NB4 (cell line): ENCODE measurements around the gene HOXA4.

ENCODE experiments used
- DNase-seq: peaks from one replicate; pipeline ENCODE4 v3.0.0; 2010; ENCODE audit warnings: low read depth
- H3K4me3 ChIP-seq: one replicate; pipeline ENCODE4 v1.5.1; 2011; ENCODE audit warnings: mild to moderate bottlenecking, low read depth, low read length, moderate library complexity
- CTCF ChIP-seq: IDR thresholded peaks from one replicate; pipeline ENCODE4 v1.5.1; 2012; ENCODE audit warnings: low read depth, low read length
- MAX ChIP-seq: IDR thresholded peaks from 2 replicates; pipeline ENCODE4 v1.6.1; 2011; ENCODE audit warnings: low read depth, low read length
- MYC ChIP-seq: IDR thresholded peaks from 2 replicates; pipeline ENCODE4 v1.6.1; 2011; ENCODE audit warnings: low read depth, low read length
- POLR2A ChIP-seq: IDR thresholded peaks from 2 replicates; pipeline ENCODE4 v1.6.1; 2011; ENCODE audit warnings: mild to moderate bottlenecking; ENCODE audit not compliant: insufficient read length; ENCODE audit errors: extremely low read depth

Gene HOXA4

GRCh38 chr7:27176962-27177794 is 46.6 kb upstream of the HOXA4 start:
- TF ChIP-seq POLR2A: no peak
- no peak for TF ChIP-seq CTCF
- TF ChIP-seq MAX: no peak
- TF ChIP-seq MYC: no peak
- no peak overlapping the region for H3K4me3 ChIP-seq
- no peak for DNase-seq

- H3K4me3 ChIP-seq: no peak overlapping the region
- no peak for DNase-seq
- no peak for TF ChIP-seq MAX
- no peak for TF ChIP-seq CTCF
- TF ChIP-seq POLR2A: no peak
- TF ChIP-seq MYC: no peak
Measured at GRCh38 chr7:27176524-27176845, 45.9 kb upstream of the HOXA4 start.

- DNase-seq: no peak
- no peak overlapping the region for H3K4me3 ChIP-seq
- TF ChIP-seq POLR2A: no peak
- TF ChIP-seq MYC: no peak
- no peak for TF ChIP-seq CTCF
- TF ChIP-seq MAX: no peak
Measured at GRCh38 chr7:27175626-27176523, 45.3 kb upstream of the HOXA4 start.

GRCh38 chr7:27174874-27175625 is 44.5 kb upstream of the HOXA4 start:
- peak; percentile 74 for DNase-seq
- TF ChIP-seq CTCF: no peak
- TF ChIP-seq POLR2A: no peak
- TF ChIP-seq MAX: peak; percentile 42; the same call in 1 of the 2 replicates
- TF ChIP-seq MYC: peak; percentile 42
- H3K4me3 ChIP-seq: no peak overlapping the region

- peak; percentile 67 for DNase-seq
- H3K4me3 ChIP-seq: peak within 1 kb of the TSS; percentile 82
- TF ChIP-seq MAX: no peak
- TF ChIP-seq POLR2A: peak; percentile 40
- no peak for TF ChIP-seq CTCF
Measured at GRCh38 chr7:27173956-27174873, 43.7 kb upstream of the HOXA4 start, which contains the start of gene HOXA10. Gene HOXA10, minus strand, starts transcription at chr7:27174320. Its CDS starts 14 bp downstream, at chr7:27174306.
